ENCODE measurements around the gene DLGAP4.
"Not testable (repeated sequence)": the region's sequence is repeated elsewhere in the genome, so short reads cannot be mapped to it uniquely, and the experiment has no call there.

The DLGAP4 gene

DNA sequence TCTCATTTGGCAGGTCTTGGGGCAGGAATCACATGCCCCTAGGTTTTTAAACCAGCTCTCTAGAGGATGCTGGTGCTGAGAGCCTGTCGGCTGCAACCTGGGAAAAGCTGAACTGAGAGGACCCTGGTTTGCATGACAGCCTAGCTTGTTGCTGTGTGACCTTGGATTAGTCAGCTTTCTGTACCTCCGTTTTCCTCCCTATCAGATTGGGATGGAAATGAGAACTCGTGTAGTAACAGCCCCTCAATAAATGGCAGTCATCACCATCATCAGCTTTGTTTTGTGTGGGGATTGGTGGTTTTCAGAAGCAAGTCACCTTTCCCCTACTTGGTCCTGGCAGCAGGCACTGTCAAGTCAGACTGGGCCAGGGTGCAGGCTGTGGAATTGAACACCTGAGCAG, 159.9 kb downstream of the DLGAP4 start:
- in situ Hi-C loops (cut with HindIII; ENCODE audit: low sequenced_read_pairs) = no loop called here

DNA sequence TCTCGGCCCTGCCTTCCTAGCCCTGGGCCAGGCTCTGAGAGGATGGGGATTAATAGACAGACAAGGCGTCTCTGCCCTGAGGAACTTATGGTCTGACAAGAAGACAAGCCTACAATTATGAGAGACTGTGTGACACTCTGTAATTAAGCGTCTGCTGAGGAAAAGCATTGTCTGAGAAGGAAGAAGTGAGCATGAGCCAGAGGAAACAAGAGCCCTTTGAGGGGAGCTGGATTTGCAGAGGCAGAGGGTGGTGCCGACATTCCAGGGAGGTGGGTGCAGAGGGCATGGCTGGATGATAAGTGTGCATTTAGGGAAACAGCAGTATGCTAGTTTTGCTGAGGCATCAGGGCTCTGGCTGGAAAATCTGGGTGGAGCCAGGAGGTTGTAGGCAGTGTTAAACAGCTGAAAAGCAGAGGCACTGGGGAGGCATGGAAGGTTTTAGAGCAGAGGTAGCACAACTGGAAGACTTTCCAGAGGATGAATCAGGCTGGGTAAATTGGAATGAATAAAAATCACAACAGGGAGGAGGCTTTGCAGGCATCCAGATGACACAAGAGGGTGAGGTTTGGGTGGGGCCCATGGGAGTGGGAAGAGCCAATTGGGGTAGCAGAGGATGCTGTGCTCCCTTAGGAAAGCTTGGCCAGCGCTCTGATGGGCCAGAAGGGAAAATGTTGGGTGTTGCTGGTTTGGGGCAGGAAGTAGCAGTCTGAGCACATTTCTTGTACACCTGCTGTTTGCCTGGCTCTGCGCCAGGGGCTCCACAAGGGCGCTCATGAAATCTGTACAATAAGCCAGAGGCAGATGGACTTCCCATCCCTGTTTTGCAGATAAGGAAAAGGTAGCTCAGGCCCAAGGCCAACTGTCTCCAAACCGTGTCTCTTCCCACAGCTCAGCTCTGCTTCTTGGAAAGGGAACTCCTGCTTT, 161.2 kb downstream of the DLGAP4 start:
- in situ Hi-C loops (cut with HindIII; ENCODE audit: low sequenced_read_pairs) = no loop called here

DNA sequence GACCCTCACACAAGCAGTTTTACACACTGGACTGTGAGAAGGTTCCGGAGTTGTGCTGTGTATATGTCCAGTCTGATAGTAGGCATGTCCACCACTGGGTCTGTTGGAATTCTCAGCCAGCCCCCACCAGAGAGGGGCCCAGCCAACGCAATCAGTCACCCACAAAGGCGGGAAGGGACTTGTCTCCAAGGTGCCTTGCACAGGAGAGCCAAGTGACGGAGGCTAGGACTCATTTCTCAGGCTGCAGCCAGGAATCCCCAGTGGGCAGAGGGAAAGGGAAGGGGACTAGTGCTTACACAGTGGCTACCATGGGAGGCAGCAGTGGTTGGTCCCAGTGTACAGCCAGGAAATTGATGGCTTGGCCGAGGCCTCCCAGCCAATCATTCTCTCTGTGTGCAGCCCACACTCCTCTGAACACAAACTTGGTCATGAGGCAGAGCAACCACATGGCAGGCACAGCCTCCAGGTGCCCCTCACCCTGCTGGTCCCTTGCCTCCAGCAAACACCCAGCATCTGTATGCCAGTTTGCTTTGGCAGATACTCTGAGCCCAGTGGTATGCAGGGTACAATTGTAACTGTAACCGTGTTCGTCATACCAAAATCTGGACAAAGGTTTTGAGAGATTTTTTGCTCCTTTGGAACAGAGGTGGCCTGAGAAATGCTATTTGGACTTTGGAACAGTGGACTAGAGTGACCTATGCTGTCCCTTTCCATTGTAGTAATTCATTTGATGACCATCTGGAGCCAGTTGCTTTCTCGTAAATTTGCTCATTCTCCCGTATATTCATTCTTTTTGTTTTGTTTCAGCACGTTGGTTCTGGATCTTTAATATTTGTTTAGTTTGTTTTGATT, 162.2 kb downstream of the DLGAP4 start:
- in situ Hi-C loops (cut with HindIII; ENCODE audit: low sequenced_read_pairs) = no loop called here

DNA sequence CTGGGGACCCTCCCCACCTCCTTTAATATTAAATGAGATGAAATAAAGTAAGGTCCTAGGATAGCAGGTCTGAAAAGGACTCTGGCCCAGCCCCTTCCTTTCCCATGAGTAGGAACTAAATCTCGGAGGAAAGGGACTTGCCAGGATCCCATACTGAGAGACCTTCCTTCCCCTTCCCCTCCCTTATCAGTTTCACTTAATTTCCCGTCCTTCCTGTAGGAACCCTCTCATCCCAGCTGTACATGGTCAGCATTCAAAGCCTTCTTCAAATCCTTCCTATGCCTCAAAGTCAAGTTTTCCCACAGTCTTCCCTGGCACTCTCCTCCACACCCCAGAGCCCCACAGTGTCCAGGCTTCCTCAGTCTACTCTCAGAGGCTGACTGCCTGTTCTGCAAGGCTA, 163.8 kb downstream of the DLGAP4 start:
- in situ Hi-C loops (cut with HindIII; ENCODE audit: low sequenced_read_pairs) = no loop called here

DNA sequence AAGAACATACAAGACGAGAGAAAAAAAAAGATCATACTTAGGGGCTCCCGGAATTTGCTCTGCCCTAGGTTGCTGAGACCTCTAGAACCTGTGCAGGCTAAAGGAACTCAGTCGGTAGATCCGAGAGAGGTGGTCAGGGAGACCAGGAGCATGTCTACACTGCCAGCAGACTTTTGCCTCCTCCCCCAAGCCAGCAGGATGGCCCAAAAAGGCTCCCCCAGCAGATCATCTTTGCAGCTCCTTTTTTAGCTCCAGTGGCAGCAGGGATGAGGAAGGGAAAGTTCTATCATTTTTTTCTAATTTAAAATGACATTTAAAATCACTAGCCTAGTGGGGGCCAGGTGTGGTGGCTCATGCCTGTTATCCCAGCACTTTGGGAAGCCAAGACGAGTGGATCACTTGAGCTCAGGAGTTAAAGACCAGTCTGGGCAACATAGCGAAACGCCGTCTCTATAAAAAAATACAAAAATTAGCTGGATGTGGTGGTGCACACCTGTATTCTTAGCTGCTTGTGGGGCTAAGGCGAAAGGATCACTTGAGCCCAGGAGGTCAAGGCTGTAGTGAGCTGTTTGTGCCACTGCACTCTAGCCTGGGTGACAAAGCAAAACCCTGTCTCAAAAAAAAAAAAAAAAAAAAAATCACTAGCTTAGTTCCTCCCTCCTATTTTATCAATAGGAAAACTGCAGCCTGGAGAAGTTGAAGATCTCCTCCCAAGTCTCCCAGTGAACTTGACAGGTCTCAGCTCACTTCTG, 165.9 kb downstream of the DLGAP4 start:
- in situ Hi-C loops (cut with HindIII; ENCODE audit: low sequenced_read_pairs) = no loop called here

DNA sequence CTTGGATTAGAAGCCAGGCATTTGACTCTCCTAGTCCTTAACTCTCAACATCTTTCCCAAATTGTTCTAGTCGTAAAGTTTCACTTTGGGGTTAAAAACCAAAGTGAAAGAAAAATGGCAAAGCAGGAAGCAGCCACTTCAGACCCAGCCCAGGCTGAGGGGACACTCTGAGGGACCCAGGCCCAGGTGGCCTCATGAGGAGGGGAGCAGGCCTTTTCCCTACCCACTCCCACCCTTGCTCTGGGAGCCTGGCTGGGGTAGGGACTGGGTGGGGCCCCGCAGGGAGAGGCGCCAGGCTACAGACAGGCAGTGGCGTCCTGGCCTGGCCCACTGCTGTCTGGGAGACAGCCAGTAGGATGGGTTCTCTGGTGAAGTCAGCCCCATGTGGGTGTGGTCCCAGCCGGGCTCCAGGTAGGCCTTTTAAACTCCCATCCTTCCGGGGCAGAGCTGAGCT, 166.5 kb downstream of the DLGAP4 start:
- in situ Hi-C loops (cut with HindIII; ENCODE audit: low sequenced_read_pairs) = no loop called here

DNA sequence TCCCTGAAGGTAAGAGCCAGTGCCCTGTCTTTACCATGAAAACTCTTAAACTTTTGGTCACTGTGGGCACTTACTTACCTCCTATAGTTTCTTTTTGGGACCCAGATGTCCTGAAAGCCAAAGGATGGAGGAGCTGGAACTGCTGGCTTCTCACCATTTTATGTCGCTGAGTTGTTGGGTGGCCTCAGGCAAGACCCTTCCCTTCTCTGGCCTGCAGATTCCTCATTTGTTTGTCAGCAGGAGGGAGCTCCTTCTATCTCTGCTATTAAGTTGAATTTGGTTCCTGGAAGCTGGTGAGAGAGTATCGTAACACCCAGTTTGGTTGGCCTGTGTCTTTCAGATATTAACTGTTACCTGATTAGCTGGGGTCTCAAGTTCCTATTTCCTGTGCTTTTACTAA, 167.0 kb downstream of the DLGAP4 start:
- in situ Hi-C loops (cut with HindIII; ENCODE audit: low sequenced_read_pairs) = no loop called here

DNA sequence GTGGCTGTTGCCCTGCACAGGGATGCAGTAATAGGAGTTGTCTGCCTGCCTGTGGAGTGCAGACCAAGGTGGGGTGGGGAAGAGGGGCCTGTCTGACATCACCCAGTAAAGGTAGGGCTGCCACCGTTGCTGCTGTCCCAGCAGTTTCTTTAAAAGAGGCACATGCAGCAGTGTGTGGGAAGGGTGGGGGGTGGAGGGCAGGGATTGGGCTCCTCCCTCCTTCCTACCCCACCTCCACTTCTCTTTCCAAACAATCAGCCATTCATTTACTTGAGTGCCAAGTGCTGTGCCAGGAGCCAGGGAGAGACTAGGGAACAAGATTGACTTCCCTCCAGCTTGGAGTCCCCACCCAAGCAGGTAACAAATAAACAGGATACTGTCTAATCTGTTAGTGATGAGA, 168.4 kb downstream of the DLGAP4 start:
- in situ Hi-C loops (cut with HindIII; ENCODE audit: low sequenced_read_pairs) = no loop called here

DNA sequence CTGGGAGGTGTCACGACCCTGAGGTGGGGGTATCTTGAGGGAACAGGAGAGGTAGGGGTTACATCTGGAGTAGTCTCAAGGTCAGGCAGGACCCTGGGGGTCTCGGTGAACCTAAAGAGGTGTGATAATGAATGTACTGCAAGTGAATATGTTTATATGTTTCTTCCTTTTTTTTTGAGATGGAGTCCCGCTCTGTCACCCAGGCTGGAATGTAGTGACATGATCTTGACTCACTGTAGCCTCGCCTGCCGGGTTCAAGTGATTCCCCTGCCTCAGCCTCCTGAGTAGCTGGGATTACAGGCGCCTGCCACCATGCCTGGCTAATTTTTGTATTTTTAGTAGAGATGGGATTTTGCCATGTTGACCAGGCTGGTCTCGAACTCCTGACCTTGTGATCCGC, 168.9 kb downstream of the DLGAP4 start:
- in situ Hi-C loops (cut with HindIII; ENCODE audit: low sequenced_read_pairs) = not testable (repeated sequence)

DNA sequence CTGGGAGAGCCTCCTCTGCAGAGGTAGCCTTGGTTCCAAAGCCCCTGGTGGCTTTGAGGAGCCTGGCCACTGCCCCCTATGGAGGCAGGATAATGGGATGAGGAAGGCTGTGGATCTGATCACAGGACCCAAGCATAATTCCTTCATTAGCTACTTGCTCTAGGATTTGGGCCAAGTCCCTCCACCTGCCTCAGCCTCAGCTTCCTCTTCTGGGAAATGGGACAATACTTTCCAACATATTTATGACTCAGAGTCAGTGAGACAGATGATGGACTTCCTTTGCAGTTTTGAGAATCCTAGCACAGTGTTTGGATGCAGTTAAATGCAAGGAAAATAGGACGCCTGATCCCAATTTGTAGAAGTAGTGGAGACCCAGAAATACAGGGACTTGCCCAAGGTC, 171.3 kb downstream of the DLGAP4 start:
- in situ Hi-C loops (cut with HindIII; ENCODE audit: low sequenced_read_pairs) = no loop called here

DNA sequence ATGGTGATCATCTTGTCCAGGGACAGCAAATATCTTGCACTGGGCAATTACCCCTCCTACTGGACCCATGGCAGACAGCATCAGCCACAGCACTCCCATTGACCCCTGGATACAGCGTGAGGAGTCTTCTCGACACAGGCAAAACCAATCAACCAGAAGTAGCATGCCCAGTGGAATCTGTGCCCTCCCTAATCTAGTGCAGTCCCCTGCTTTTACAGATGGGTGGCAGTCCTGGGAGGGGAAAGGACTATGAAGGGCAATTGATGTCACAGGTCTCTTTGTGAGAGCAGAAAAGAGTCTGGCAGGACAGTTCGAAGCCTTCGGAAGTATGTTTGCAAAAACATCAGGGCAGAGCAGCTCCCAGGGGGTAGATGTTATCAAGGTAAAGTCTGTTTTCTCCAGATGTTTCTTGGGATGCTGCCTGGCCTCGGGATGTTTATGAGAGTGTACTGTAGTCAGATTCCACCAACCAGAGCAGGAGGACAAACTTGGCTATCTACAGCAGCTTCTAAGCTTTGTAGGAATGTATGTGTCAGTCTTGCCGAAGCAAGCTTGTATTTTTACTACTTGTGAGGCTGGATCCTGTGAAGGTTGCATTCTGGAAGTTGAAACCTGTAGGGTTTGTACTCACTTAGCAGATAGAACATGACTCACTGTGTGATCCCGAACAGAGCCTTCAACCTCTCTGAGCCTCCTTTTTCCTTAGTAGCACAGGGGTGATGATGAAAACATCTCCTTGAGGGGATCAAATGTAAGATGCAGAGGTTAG, 172.2 kb downstream of the DLGAP4 start:
- in situ Hi-C loops (cut with HindIII; ENCODE audit: low sequenced_read_pairs) = no loop called here

DNA sequence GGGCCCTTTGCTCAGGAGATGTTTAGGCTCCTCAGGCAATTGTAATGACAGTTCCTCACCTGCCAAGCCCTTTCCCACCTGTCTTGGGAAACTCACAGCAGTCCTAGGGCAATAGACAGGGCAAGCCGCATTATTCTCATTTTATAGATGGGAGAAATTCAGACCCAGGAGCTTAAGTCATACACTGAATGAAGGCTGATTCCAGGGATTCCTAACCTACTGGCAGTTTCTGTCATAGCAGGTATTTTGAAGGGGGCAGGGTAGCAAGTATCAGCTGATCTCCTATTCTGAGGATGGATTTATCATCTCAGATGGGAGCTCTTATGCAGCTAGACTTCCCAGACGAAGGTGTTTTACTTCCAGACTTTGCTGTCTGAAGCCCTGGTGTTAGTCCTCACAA, 173.8 kb downstream of the DLGAP4 start:
- in situ Hi-C loops (cut with HindIII; ENCODE audit: low sequenced_read_pairs) = no loop called here

DNA sequence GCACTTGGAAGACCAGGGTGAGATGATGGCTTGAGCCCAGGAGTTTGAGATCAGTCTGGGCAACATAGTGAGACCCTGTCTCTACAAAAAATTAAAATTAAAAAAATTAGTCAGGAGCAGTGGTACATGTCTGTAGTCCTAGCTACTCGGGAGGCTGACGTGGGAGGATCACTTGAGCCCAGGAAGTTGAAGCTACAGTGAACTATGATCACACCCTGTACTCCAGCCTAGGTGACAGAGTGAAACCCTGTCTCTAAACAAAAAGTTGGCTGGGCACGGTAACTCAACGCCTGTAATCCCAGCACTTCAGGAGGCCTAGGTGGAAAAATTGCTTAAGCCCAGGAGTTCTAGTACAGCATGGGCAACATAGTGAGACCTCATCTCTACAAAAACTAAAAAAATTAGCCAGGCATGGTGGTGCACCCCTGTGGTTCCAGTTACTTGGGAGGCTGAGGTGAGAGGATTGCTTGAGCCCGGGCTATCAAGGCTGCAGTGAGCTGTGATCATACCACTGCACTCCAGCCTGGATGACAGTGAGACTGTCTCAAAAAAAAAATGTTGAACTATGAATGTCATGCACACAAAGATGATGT, 174.4 kb downstream of the DLGAP4 start:
- in situ Hi-C loops (cut with HindIII; ENCODE audit: low sequenced_read_pairs) = no loop called here

DNA sequence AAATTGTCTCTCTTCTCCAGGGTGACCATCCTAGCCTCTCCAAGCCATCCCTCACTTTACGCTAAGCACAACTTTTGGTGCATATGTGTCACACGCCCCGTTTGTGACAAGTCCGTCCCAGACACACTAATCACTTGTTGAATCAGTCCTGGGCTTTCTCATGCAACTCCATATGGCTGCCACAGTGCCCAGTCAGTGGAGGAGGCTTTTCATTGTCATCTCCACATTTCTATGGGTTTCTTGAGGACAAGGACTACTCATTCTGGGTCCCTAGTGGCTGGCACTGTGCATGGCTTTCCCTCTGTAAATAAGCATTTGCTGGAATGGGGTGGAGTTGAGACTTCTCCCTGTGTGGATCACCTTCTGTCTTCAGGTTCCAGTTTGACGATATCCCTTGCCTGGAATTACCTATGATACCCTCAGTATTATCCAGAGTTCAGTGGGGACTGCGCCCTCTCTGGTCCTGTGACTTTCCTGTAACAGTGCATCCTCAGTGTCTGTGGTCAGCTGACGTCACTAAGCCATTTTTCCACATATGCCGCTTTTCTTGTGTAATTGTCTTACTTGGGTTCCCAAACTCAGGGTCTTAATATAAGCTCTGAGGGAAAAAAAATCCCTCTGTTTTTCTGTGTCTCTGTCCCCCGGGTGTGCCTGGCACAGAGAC, 175.4 kb downstream of the DLGAP4 start:
- in situ Hi-C loops (cut with HindIII; ENCODE audit: low sequenced_read_pairs) = no loop called here

DNA sequence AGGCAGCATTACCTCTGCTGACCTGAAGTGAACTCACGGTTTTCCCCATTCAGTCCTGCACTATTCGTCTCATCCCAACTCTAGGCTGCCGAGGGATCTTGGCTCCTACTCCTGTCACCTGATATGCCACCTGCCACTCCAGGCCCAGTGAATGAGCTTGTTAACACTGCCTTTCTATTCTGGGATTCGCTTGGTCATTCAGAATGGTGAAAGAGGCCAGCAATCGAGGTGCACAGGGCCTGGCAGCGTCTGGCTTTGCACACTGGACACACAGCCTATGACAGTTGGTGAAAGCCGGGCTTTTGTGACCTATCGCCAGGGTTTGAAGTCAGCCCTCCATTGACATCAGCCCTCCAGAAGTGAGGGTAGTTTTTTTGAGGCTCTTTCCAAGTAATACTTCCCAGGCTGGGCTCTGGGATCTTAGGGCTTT, 175.9 kb downstream of the DLGAP4 start:
- in situ Hi-C loops (cut with HindIII; ENCODE audit: low sequenced_read_pairs) = no loop called here

DNA sequence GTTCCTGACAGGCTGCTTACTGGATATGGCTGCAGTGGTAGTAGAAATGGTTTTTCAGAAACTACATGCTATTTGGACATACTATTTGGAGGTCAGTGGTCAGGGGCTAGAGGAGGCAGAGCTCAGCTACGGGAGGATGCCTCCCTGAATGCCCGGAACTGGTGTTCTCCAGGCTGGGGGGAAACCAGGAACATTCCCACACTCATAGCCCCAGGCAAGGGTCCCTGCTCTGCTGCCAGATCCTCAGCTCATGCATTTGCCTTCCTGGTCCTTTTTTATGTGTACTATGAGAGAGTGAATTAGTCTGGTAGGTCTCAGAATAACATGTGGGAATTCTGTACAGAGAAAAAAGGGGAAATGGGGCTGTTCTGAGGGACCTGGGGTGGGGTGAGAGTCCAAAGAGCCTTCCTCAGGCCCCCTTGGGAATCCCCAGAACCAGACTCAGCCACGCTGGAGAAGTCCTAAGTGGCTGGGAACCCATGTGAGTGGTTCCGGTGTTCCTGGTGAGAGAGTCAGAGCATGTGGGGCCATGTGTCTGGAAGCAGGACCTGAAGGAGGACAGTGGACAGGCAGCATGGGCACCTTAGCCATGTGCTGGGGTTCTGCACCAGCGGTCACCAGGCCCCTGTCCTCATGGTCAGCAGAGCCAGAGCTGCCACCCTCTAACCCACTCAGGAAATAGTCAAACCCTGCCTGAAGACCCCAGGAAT, 177.2 kb downstream of the DLGAP4 start:
- in situ Hi-C loops (cut with HindIII; ENCODE audit: low sequenced_read_pairs) = no loop called here

DNA sequence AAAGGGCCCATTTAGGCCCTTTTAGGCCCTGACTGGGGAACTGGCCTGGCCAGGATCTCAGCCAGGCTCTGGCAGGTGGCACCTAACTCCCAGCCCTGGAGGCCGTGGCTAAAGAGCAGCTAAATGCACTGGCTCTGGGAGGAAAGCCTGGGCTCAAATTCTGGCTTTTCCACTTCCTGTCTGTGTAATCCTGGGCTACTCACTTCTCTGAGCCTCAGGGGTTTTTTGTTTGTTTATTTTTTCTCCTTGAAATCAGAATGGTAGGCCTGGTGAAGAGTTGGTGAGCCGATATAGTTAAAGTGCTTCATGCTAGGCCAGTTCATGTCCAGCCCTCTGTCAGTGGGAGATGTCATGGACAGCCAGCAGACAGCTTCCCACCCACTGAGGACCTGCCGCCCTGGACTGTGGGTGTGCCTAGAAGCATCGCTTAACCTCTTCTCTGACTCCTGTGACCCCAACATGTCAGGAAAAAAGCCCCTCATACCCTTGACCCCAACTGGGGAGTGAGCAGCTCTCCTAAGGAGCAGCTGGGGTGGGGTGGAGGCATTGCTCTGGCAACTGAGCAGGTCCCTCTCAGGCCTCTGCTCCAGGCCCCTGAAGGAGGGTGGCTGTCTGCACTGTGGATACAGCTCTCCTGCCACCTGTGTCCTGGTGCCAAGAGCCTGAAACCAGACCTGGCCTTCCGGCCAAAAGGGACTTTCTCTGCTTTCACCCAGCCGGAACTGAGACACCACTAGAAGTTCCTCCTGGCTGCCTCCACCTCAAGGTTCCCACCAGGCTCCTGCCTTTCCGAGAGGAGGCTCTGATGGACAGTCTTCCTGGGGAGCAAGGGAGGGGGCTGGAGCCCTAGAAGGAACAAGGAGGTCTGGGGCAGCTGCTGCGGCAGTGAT, 178.0 kb downstream of the DLGAP4 start:
- in situ Hi-C loops (cut with HindIII; ENCODE audit: low sequenced_read_pairs) = no loop called here

DNA sequence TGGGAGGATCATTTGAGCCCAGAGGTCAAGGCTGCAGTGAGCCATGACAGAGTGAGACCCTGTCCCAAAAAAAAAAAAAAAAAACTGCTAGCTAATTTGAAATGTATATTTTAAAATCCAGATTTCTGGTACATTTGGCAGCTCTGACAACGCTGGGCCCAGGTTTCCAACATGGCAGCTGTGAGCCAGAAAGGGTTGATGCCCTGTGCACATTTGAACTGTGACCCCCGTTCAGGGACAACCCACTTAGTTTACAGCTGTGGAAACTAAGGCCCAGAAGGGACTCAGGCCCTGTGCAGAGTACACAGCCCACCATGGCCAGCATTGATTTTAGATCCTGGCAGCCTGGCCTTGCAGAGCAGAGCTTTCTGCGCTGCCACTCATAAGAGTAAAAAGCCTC, 179.1 kb downstream of the DLGAP4 start:
- in situ Hi-C loops (cut with HindIII; ENCODE audit: low sequenced_read_pairs) = no loop called here
